ENCODE results near the gene STOML3.

DNA sequence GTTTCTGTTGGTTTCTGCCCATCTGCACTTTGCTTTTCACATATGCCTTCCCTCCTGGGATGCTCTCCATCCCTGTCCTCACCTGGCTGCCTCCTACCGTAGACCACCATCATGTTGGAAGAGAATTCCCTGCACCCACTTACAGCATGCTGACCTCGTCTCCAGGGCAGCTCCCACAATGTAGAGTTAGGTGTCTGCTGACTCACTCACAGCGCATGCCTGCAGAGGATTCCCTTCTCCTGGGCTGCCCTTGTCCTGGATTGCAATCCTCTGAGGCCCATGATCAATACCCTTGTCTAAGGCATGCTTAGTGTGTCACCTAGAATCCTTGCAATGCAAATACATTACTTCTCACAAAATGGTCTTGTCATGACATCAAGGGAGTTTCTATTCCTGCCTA lies 43.6 kb downstream of the STOML3 start:
- TF ChIP-seq CTCF (IDR thresholded peaks at IDR 0.05): no peak
- TF ChIP-seq RFX5 (IDR thresholded peaks at IDR 0.05; ENCODE audit: low read length): no peak
- TF ChIP-seq EP300 (IDR thresholded peaks at IDR 0.05; ENCODE audit: borderline replicate concordance in 1 of 2, low read depth in 1 of 2, low read length in 1 of 2): no peak

Measured in SK-N-SH (cell line).